ENCODE measurements around the gene ZG16B. TPM values are rescaled to one million over a fixed set of nuclear protein-coding genes. Genes with fewer than 3 reads are reported as not detected.

Gene ZG16B
- total RNA-seq, 1 donor from 2014 or later, result 0.52 TPM

GRCh38 chr16:2834968-2835367 is 4.9 kb downstream of the ZG16B start:
- H3K27ac ChIP-seq (ENCODE audit: low read depth, low read length), result no peak overlapping the region
- H3K4me3 ChIP-seq (ENCODE audit: low read length in 3 of 3), result no peak overlapping the region
- no peaks in the 10 kb centered on the region for H3K9me3 ChIP-seq (ENCODE audit: control insufficient read depth in 3 of 3, low read length in 3 of 3)
- no peak overlapping the region for H3K9ac ChIP-seq (ENCODE audit: low read depth in 1 of 3, low read length in 3 of 3)
- peaks cover 0 to 2% (median 0%) of the 10 kb centered on the region in 3 donors for H3K4me1 ChIP-seq (ENCODE audit: control insufficient read depth in 3 of 3, insufficient read depth in 3 of 3, low read length in 3 of 3)
- peaks cover 29 to 64% (median 52%) of the 10 kb centered on the region in 3 donors for H3K27me3 ChIP-seq (ENCODE audit: control insufficient read depth in 3 of 3, insufficient read depth in 3 of 3, low read length in 3 of 3)
- no peaks in the 10 kb centered on the region for H3K36me3 ChIP-seq (ENCODE audit: control insufficient read depth in 3 of 3, insufficient read depth in 3 of 3, low read length in 3 of 3)

GRCh38 chr16:2835638-2836493 is 5.8 kb downstream of the ZG16B start:
- Histone ChIP-seq H3K4me3 (ENCODE audit: low read length in 3 of 3) (no peak overlapping the region), H3K27me3 (ENCODE audit: control insufficient read depth in 3 of 3, insufficient read depth in 3 of 3, low read length in 3 of 3) (peaks cover 30 to 61% (median 50%) of the 10 kb centered on the region in 3 donors), H3K9ac (ENCODE audit: low read depth in 1 of 3, low read length in 3 of 3) (no peak overlapping the region), H3K36me3 (ENCODE audit: control insufficient read depth in 3 of 3, insufficient read depth in 3 of 3, low read length in 3 of 3) (no peaks in the 10 kb centered on the region), H3K9me3 (ENCODE audit: control insufficient read depth in 3 of 3, low read length in 3 of 3) (no peaks in the 10 kb centered on the region), H3K27ac (ENCODE audit: low read depth, low read length) (no peak overlapping the region), H3K4me1 (ENCODE audit: control insufficient read depth in 3 of 3, insufficient read depth in 3 of 3, low read length in 3 of 3) (peaks cover 0 to 2% (median 0%) of the 10 kb centered on the region in 3 donors)

GRCh38 chr16:2836646-2837508 is 6.8 kb downstream of the ZG16B start:
- Histone ChIP-seq H3K4me3 (ENCODE audit: low read length in 3 of 3) (no peak overlapping the region), H3K9me3 (ENCODE audit: control insufficient read depth in 3 of 3, low read length in 3 of 3) (no peaks in the 10 kb centered on the region), H3K36me3 (ENCODE audit: control insufficient read depth in 3 of 3, insufficient read depth in 3 of 3, low read length in 3 of 3) (no peaks in the 10 kb centered on the region), H3K27ac (ENCODE audit: low read depth, low read length) (no peak overlapping the region), H3K9ac (ENCODE audit: low read depth in 1 of 3, low read length in 3 of 3) (no peak overlapping the region), H3K27me3 (ENCODE audit: control insufficient read depth in 3 of 3, insufficient read depth in 3 of 3, low read length in 3 of 3) (peaks cover 25 to 57% (median 41%) of the 10 kb centered on the region in 3 donors), H3K4me1 (ENCODE audit: control insufficient read depth in 3 of 3, insufficient read depth in 3 of 3, low read length in 3 of 3) (peaks cover 0 to 3% (median 3%) of the 10 kb centered on the region in 3 donors)

GRCh38 chr16:2838928-2839327 is 8.8 kb downstream of the ZG16B start:
- H3K27me3 ChIP-seq (ENCODE audit: control insufficient read depth in 3 of 3, insufficient read depth in 3 of 3, low read length in 3 of 3), result peaks cover 18 to 51% (median 31%) of the 10 kb centered on the region in 3 donors
- no peak overlapping the region for H3K9ac ChIP-seq (ENCODE audit: low read depth in 1 of 3, low read length in 3 of 3)
- no peak overlapping the region for H3K27ac ChIP-seq (ENCODE audit: low read depth, low read length)
- H3K4me1 ChIP-seq (ENCODE audit: control insufficient read depth in 3 of 3, insufficient read depth in 3 of 3, low read length in 3 of 3), result peaks cover 6 to 11% (median 10%) of the 10 kb centered on the region in 3 donors
- H3K4me3 ChIP-seq (ENCODE audit: low read length in 3 of 3), result no peak overlapping the region
- no peaks in the 10 kb centered on the region for H3K9me3 ChIP-seq (ENCODE audit: control insufficient read depth in 3 of 3, low read length in 3 of 3)
- H3K36me3 ChIP-seq (ENCODE audit: control insufficient read depth in 3 of 3, insufficient read depth in 3 of 3, low read length in 3 of 3), result no peaks in the 10 kb centered on the region

- peaks cover 6 to 11% (median 10%) of the 10 kb centered on the region in 3 donors for H3K4me1 ChIP-seq (ENCODE audit: control insufficient read depth in 3 of 3, insufficient read depth in 3 of 3, low read length in 3 of 3)
- H3K4me3 ChIP-seq (ENCODE audit: low read length in 3 of 3), result no peak overlapping the region
- no peak overlapping the region for H3K9ac ChIP-seq (ENCODE audit: low read depth in 1 of 3, low read length in 3 of 3)
- no peaks in the 10 kb centered on the region for H3K36me3 ChIP-seq (ENCODE audit: control insufficient read depth in 3 of 3, insufficient read depth in 3 of 3, low read length in 3 of 3)
- peaks cover 18 to 51% (median 31%) of the 10 kb centered on the region in 3 donors for H3K27me3 ChIP-seq (ENCODE audit: control insufficient read depth in 3 of 3, insufficient read depth in 3 of 3, low read length in 3 of 3)
- no peak overlapping the region for H3K27ac ChIP-seq (ENCODE audit: low read depth, low read length)
- no peaks in the 10 kb centered on the region for H3K9me3 ChIP-seq (ENCODE audit: control insufficient read depth in 3 of 3, low read length in 3 of 3)
These were observed 9.7 kb downstream of the ZG16B start for GRCh38 chr16:2839650-2840450.

GRCh38 chr16:2840914-2841313 is 10.8 kb downstream of the ZG16B start:
- Histone ChIP-seq H3K9me3 (ENCODE audit: control insufficient read depth in 3 of 3, low read length in 3 of 3) (no peaks in the 10 kb centered on the region), H3K9ac (ENCODE audit: low read depth in 1 of 3, low read length in 3 of 3) (no peak overlapping the region), H3K4me3 (ENCODE audit: low read length in 3 of 3) (no peak overlapping the region), H3K27me3 (ENCODE audit: control insufficient read depth in 3 of 3, insufficient read depth in 3 of 3, low read length in 3 of 3) (peaks cover 16 to 45% (median 31%) of the 10 kb centered on the region in 3 donors), H3K36me3 (ENCODE audit: control insufficient read depth in 3 of 3, insufficient read depth in 3 of 3, low read length in 3 of 3) (no peaks in the 10 kb centered on the region), H3K4me1 (ENCODE audit: control insufficient read depth in 3 of 3, insufficient read depth in 3 of 3, low read length in 3 of 3) (peaks cover 6 to 11% (median 7%) of the 10 kb centered on the region in 3 donors), H3K27ac (ENCODE audit: low read depth, low read length) (no peak overlapping the region)

GRCh38 chr16:2841606-2842339 is 11.7 kb downstream of the ZG16B start:
- Histone ChIP-seq H3K4me1 (ENCODE audit: control insufficient read depth in 3 of 3, insufficient read depth in 3 of 3, low read length in 3 of 3) (peaks cover 6 to 11% (median 7%) of the 10 kb centered on the region in 3 donors), H3K4me3 (ENCODE audit: low read length in 3 of 3) (peak overlapping the region in 2 of 3 donors; percentile 54 to 58), H3K9ac (ENCODE audit: low read depth in 1 of 3, low read length in 3 of 3) (no peak overlapping the region), H3K27me3 (ENCODE audit: control insufficient read depth in 3 of 3, insufficient read depth in 3 of 3, low read length in 3 of 3) (peaks cover 16 to 43% (median 24%) of the 10 kb centered on the region in 3 donors), H3K9me3 (ENCODE audit: control insufficient read depth in 3 of 3, low read length in 3 of 3) (no peaks in the 10 kb centered on the region), H3K36me3 (ENCODE audit: control insufficient read depth in 3 of 3, insufficient read depth in 3 of 3, low read length in 3 of 3) (no peaks in the 10 kb centered on the region), H3K27ac (ENCODE audit: low read depth, low read length) (no peak overlapping the region)

- Histone ChIP-seq H3K27ac (ENCODE audit: low read depth, low read length) (no peak overlapping the region), H3K4me1 (ENCODE audit: control insufficient read depth in 3 of 3, insufficient read depth in 3 of 3, low read length in 3 of 3) (peaks cover 6 to 11% (median 7%) of the 10 kb centered on the region in 3 donors), H3K36me3 (ENCODE audit: control insufficient read depth in 3 of 3, insufficient read depth in 3 of 3, low read length in 3 of 3) (no peaks in the 10 kb centered on the region), H3K4me3 (ENCODE audit: low read length in 3 of 3) (peak overlapping the region in 2 of 3 donors; percentile 54 to 58), H3K27me3 (ENCODE audit: control insufficient read depth in 3 of 3, insufficient read depth in 3 of 3, low read length in 3 of 3) (peaks cover 14 to 39% (median 17%) of the 10 kb centered on the region in 3 donors), H3K9ac (ENCODE audit: low read depth in 1 of 3, low read length in 3 of 3) (no peak overlapping the region), H3K9me3 (ENCODE audit: control insufficient read depth in 3 of 3, low read length in 3 of 3) (no peaks in the 10 kb centered on the region)
These were observed 12.4 kb downstream of the ZG16B start for GRCh38 chr16:2842340-2843000.
